Neural progenitor cell (in vitro differentiated cells): Measurements from ENCODE around the gene XPC. TPM values are rescaled to one million over a fixed set of nuclear protein-coding genes. Genes with fewer than 3 reads are reported as not detected.
A peak's percentile ranks its signal among the peaks of the same experiment; 100 is the strongest.

Experiments used
- DNase-seq: peaks from one replicate; pipeline ENCODE4 v3.0.0-alpha.2; 2016; ENCODE audit warnings: low spot score
- H2AFZ ChIP-seq: fragments of 200-600 bp; sonication (generic); replicated peaks from 2 replicates; pipeline ENCODE4 v1.6.1; 2016; ENCODE audit warnings: antibody characterized with exemption
- H3F3A ChIP-seq: fragments of 200-600 bp; sonication (generic); 2 replicates; pipeline ENCODE4 v1.6.1; 2016; ENCODE audit warnings: antibody characterized with exemption, low read depth
- H3K27ac ChIP-seq: fragments of 200-600 bp; sonication (generic); 2 replicates; pipeline ENCODE4 v1.5.1; 2016; ENCODE audit warnings: mild to moderate bottlenecking
- H3K27me3 ChIP-seq: fragments of 200-600 bp; sonication (generic); 2 replicates; pipeline ENCODE4 v1.6.1; 2016; ENCODE audit warnings: mild to moderate bottlenecking, moderate library complexity
- H3K36me3 ChIP-seq: fragments of 200-600 bp; sonication (generic); 2 replicates; pipeline ENCODE4 v1.5.1; 2016
- H3K4me1 ChIP-seq: fragments of 200-600 bp; sonication (generic); 2 replicates; pipeline ENCODE4 v1.6.1; 2016; ENCODE audit warnings: mixed run types
- H3K4me2 ChIP-seq: fragments of 200-600 bp; sonication (generic); 2 replicates; pipeline ENCODE4 v1.6.1; 2016
- H3K4me3 ChIP-seq: fragments of 200-600 bp; sonication (generic); 2 replicates; pipeline ENCODE4 v1.5.1; 2016
- H3K79me2 ChIP-seq: fragments of 200-600 bp; sonication (generic); 2 replicates; pipeline ENCODE4 v1.6.1; 2016; ENCODE audit warnings: low read depth
- H3K9ac ChIP-seq: fragments of 200-600 bp; sonication (generic); 2 replicates; pipeline ENCODE4 v1.6.1; 2016
- H3K9me3 ChIP-seq: fragments of 200-600 bp; sonication (generic); 2 replicates; pipeline ENCODE4 v1.5.1; 2016; ENCODE audit warnings: low read depth
- H4K20me1 ChIP-seq: fragments of 200-600 bp; sonication (generic); 2 replicates; pipeline ENCODE4 v1.6.1; 2016; ENCODE audit warnings: low read depth
- H3K27ac Mint-ChIP-seq: 3 replicates; pipeline ENCODE4 v1.8.0; 2021; ENCODE audit warnings: mixed read lengths
- H3K27me3 Mint-ChIP-seq: 2 replicates; pipeline ENCODE4 v1.8.0; 2022; ENCODE audit warnings: low read depth, mild to moderate bottlenecking, inconsistent platforms, moderate library complexity, mixed read lengths; ENCODE audit not compliant: insufficient read depth
- H3K36me3 Mint-ChIP-seq: 3 replicates; pipeline ENCODE4 v1.8.0; 2021; ENCODE audit warnings: mixed read lengths
- H3K4me1 Mint-ChIP-seq: 3 replicates; pipeline ENCODE4 v1.8.0; 2021; ENCODE audit warnings: mixed read lengths
- H3K4me3 Mint-ChIP-seq: 3 replicates; pipeline ENCODE4 v1.8.0; 2021; ENCODE audit warnings: mild to moderate bottlenecking, moderate library complexity, mixed read lengths
- H3K9me3 Mint-ChIP-seq: 3 replicates; pipeline ENCODE4 v1.8.0; 2020; ENCODE audit warnings: mixed read lengths
- CTCF ChIP-seq: fragments of 200-600 bp; sonication (generic); IDR thresholded peaks from 2 replicates; pipeline ENCODE4 v1.5.1; 2017; ENCODE audit warnings: antibody characterized with exemption, mild to moderate bottlenecking
- EZH2 ChIP-seq: fragments of 200-600 bp; sonication (generic); IDR thresholded peaks from 2 replicates; pipeline ENCODE4 v1.6.1; 2017; ENCODE audit warnings: antibody characterized with exemption, mild to moderate bottlenecking, moderate library complexity
- EZH2phosphoT487 ChIP-seq: fragments of 200-600 bp; sonication (generic); IDR thresholded peaks from 2 replicates; pipeline ENCODE4 v1.6.1; 2017; ENCODE audit warnings: antibody characterized with exemption
- total RNA-seq: library from RNA; depleted of rRNA; stranded (reverse); fragments of >200 nt; gene quantifications from 2 replicates; pipeline ENCODE4 v1.2.3, GENCODE V29; 2015; ENCODE audit warnings: low replicate concordance

Gene XPC
- total RNA-seq, 1 donor from 2014 or later = 44.1 TPM

- H2AFZ ChIP-seq = no peak overlapping the region
- no peaks in the 10 kb centered on the region for H3K36me3 ChIP-seq
- Mint-ChIP-seq H3K27ac (peak overlapping the region; percentile 40), H3K36me3 (peaks cover 25% of the 10 kb centered on the region), H3K9me3 (no peaks in the 10 kb centered on the region), H3K27me3 (peaks cover 2% of the 10 kb centered on the region), H3K4me1 (peaks cover 3% of the 10 kb centered on the region), H3K4me3 (no peak overlapping the region)
- H4K20me1 ChIP-seq = no peaks in the 10 kb centered on the region
- no peaks in the 10 kb centered on the region for H3K9me3 ChIP-seq
- H3K4me2 ChIP-seq = no peak overlapping the region
- no peaks in the 10 kb centered on the region for H3K27me3 ChIP-seq
- TF ChIP-seq EZH2phosphoT487 = no peak
- TF ChIP-seq CTCF = no peak
- TF ChIP-seq EZH2 = no peak
- no peak overlapping the region for H3K27ac ChIP-seq
- no peak overlapping the region for H3K9ac ChIP-seq
- no peaks in the 10 kb centered on the region for H3F3A ChIP-seq
- H3K4me1 ChIP-seq = no peaks in the 10 kb centered on the region
- no peak overlapping the region for H3K4me3 ChIP-seq
- DNase-seq = no peak
- no peaks in the 10 kb centered on the region for H3K79me2 ChIP-seq
These were observed 40.1 kb downstream of the XPC start for GRCh38 chr3:14138109-14138877.

- H3K36me3 Mint-ChIP-seq = peaks cover 28% of the 10 kb centered on the region
These were observed 41.0 kb downstream of the XPC start for GRCh38 chr3:14137445-14137844.

GRCh38 chr3:14137004-14137403, 41.4 kb downstream of the XPC start:
- no peaks in the 10 kb centered on the region for H3K36me3 ChIP-seq
- H3K27me3 ChIP-seq = no peaks in the 10 kb centered on the region
- peaks cover 25% of the 10 kb centered on the region for H3K36me3 Mint-ChIP-seq
- H3F3A ChIP-seq = no peaks in the 10 kb centered on the region
- H3K9me3 ChIP-seq = no peaks in the 10 kb centered on the region
- H3K4me3 Mint-ChIP-seq = no peak overlapping the region
- DNase-seq = no peak
- H3K9me3 Mint-ChIP-seq = no peaks in the 10 kb centered on the region
- H3K4me3 ChIP-seq = no peak overlapping the region
- no peaks in the 10 kb centered on the region for H4K20me1 ChIP-seq
- no peak overlapping the region for H3K27ac ChIP-seq
- no peaks in the 10 kb centered on the region for H3K4me1 ChIP-seq
- no peak overlapping the region for H3K9ac ChIP-seq
- no peaks in the 10 kb centered on the region for H3K79me2 ChIP-seq
- H3K4me2 ChIP-seq = no peak overlapping the region
- no peak overlapping the region for H2AFZ ChIP-seq
- TF ChIP-seq CTCF (no peak), EZH2 (no peak), EZH2phosphoT487 (no peak)
- H3K27me3 Mint-ChIP-seq = peaks cover 2% of the 10 kb centered on the region
- no peak overlapping the region for H3K27ac Mint-ChIP-seq
- no peaks in the 10 kb centered on the region for H3K4me1 Mint-ChIP-seq

More at GRCh38 chr3:14137445-14137844, 41.0 kb downstream of the XPC start:
- Histone ChIP-seq H3K79me2 (no peaks in the 10 kb centered on the region), H3K36me3 (no peaks in the 10 kb centered on the region), H3K4me3 (no peak overlapping the region), H3K4me1 (no peaks in the 10 kb centered on the region), H3F3A (no peaks in the 10 kb centered on the region), H3K9me3 (no peaks in the 10 kb centered on the region), H3K27ac (no peak overlapping the region), H4K20me1 (no peaks in the 10 kb centered on the region), H3K9ac (no peak overlapping the region), H3K4me2 (no peak overlapping the region), H2AFZ (no peak overlapping the region), H3K27me3 (no peaks in the 10 kb centered on the region)
- Mint-ChIP-seq H3K4me3 (no peak overlapping the region), H3K9me3 (no peaks in the 10 kb centered on the region), H3K4me1 (no peaks in the 10 kb centered on the region), H3K27ac (no peak overlapping the region), H3K27me3 (peaks cover 2% of the 10 kb centered on the region)
- no peak for DNase-seq
- TF ChIP-seq CTCF (no peak), EZH2phosphoT487 (no peak), EZH2 (no peak)
